Measurements from ENCODE around the gene GID4.
A peak's percentile ranks its signal among the peaks of the same experiment; 100 is the strongest.

- TF ChIP-seq CTCF (IDR thresholded peaks at IDR 0.05 in 8 of 11, conservative IDR thresholded peaks at IDR 0.05 in 3 of 11) (peak in 1 of 11 experiments; percentile 10), POLR2A (IDR thresholded peaks at IDR 0.05) (no peak), POLR2AphosphoS5 (IDR thresholded peaks at IDR 0.05) (no peak)
These were observed 54.6 kb downstream of the GID4 start for GRCh38 chr17:18093616-18094408.
